GM18907 (cell line): ENCODE measurements around the gene EI24.
"Not testable (repeated sequence)": the region's sequence is repeated elsewhere in the genome, so short reads cannot be mapped to it uniquely, and the experiment has no call there.

Source experiments
- ATAC-seq: cut with Tn5 transposase; IDR thresholded peaks from one replicate; pipeline ENCODE4 v1.9.1; 2021; ENCODE audit warnings: mild to moderate bottlenecking, moderate library complexity; ENCODE audit not compliant: unreplicated experiment

Gene EI24

DNA sequence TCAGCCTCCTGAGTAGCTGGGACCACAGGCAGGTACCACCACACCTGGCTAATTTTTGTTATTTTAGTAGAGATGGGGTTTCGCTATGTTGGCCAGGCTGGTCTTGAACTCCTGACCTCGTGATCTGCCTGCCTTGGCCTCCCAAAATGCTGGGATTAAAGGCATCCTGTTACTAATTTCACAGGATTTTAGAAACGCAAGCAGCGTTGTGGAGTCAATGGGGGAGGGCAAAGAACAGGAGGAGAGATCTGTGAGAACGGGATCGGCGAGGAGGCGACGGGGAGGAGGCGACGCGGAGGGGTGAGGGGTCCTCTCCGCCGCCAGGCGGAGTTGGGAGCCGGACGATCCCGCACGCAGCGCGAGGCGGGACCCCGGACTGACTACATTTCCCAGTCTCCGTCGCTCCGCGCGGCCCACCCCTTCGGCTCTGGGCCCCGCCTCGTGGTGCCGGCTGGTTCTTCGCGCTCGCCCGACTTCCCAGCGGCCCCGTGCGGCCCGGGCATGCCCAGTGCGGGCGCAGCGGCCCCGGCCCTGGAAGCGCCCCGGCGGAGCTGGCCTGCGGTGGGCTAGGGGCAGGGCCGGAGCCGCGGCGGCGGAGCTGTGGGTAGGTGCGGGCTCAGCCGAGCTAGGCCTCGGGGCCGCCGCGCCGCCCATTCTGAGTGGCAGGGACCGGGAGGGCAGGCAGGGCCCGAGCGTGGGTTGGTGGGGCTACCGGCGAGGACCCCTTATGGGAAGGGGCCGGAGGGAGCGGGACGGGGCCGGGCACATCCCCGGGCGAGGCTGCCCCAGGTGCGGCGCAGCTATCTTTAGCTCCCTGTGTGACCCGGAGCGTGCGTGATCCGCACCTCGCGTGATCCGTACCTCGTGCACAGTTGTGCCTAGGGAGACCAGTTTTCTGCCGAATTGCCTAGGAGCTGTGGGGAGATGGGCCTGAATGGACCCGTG, at the start of gene EI24:
Gene EI24 (plus strand): TSS at position 508 of the 945 bp plus-strand sequence. CDS start 3,051 bp downstream, outside the sequence.
- peak; percentile 96 for ATAC-seq

DNA sequence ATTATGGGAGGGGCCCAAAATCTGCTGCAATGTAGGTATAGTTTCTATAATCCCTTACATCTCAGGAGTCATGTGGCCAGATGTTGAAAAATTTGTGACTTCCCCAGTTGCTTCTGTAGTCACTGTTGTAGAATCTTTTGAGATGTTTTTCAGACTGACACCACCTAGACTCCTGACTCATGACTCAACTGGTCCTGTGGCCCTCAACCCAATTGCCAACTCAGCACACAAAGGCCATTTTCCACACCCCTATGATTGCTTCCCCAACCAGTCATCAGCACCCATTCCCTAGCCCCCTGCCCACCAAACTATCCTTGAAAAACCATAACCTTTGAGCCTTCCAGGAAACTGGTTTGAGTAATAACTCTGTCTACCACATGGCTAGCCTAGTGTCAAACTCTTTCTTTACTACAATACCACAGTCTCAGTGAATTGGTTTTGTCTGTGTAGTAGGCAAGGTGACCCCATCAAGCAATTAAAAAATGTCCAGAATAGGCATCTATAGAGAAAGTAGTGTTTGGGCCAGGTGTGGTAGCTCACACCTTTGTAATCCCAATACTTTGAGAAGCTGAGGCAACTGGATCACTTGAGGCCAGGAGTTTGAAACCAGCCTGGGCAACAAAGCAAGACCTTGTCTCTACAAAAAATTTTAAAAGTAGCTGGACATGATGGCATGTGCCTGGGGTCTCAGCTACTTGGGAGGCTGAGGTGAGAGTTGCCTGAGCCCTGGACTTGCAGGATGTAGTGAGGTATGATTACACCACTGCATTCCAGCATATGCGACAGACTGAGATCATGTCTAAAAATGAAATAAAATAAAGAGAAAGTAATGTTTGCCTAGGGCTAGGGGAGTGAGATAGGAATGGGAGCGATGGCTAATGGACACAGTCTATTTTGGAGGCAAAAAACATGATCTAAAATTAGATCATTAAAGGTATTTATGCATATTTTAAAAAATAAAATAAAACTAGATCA, 49.1 kb upstream of the EI24 start:
- ATAC-seq = no peak

DNA sequence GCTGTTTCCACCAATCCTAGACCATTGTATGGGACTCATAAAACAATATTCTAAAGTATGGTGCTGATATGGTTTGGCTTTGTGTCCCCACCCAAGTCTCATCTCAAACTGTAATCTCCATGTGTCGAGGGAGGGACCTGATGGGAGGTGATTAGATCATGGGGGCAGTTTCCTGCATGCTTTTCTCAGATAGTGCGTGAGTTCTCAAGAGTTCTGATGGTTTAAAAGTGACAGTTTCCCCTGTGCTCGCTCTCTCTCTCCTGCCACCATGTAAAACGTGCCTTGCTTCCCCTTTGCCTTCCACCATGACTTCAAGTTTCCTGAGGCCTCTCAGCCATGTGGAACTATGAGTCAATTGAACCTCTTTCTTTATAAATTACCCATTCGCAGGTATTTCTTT, 44.0 kb upstream of the EI24 start:
- no peak for ATAC-seq

DNA sequence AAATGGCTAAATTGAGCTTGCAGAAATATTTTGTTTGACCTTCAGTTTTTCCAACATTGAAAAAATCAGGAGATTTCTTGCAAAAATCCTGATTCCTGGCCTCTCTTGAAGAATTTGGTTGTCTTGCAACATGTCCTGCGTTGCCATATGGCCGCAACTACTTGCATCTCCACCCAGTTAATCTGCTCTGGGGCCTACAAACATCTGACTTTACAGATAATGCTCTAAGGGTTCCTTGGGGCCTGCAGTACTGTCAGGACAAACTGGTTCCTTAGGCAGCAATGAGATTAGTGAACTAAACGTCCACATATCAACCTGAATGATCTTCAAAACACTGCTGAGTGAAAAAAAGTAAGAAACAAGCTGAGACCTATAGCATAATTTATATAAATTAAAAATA, 36.6 kb upstream of the EI24 start:
- no peak for ATAC-seq

DNA sequence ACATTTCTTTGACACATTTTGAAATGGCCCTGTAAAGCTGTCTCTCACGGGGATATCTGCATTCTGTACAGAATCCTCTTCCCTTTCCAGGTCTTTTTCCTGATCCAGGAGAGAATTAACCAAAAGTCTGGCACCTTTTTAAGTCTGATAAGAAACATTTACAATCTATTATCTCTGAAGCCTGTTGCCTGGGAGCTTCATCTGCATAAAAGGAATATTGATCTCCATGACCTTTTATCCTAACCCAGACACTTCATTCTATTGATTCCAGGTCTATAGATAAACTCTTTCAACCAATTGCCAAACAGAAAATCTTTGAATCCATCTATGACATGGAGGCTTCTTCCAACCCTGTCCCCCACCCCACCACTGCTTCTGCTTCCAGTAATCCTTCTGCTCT, 33.7 kb upstream of the EI24 start:
- no peak for ATAC-seq

DNA sequence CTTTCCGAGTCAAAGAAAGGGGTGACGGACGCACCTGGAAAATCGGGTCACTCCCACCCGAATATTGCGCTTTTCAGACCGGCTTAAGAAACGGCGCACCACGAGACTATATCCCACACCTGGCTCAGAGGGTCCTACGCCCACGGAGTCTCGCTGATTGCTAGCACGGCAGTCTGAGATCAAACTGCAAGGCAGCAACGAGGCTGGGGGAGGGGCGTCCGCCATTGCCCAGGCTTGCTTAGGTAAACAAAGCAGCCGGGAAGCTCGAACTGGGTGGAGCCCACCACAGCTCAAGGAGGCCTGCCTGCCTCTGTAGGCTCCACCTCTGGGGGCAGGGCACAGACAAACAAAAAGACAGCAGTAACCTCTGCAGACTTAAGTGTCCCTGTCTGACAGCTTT, 32.4 kb upstream of the EI24 start:
- ATAC-seq = not testable (repeated sequence)

DNA sequence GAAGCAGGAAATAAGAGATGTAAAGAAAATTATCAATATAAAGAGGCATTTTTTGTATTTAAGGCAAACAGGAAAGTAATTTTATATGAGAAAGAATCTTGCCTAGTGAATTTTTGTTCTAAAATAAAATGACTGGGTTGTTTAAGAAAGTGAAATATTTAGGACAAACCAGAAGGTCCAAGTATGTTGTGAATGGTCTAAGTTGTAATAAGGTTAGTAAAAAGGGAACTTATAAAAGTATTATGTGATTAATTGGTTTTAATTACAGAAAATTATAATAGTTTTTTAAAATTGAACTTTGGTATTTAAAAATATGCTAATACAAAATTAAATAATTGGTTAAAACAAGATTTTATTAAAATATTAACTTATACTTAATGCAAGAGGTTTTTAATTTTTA, 26.6 kb upstream of the EI24 start:
- no peak for ATAC-seq

DNA sequence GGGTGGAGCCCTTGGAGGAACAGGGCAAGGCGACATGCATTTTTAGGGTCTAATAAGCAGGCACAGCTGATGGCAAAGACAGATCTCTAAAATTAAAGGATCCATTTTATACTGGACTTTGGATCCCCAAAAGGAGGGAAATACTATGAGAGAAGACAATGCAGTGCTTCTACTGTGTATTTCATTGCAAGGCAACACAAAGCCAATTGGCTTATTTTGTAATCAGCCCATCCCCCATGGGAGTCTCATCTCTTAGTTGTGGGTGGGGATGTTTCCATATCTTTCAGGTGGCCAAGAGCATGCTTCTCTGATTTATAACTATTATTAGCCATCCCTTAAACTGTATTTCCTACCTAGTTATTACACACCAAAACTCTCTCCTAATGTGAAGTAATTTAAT, 18.5 kb upstream of the EI24 start:
- no peak for ATAC-seq

DNA sequence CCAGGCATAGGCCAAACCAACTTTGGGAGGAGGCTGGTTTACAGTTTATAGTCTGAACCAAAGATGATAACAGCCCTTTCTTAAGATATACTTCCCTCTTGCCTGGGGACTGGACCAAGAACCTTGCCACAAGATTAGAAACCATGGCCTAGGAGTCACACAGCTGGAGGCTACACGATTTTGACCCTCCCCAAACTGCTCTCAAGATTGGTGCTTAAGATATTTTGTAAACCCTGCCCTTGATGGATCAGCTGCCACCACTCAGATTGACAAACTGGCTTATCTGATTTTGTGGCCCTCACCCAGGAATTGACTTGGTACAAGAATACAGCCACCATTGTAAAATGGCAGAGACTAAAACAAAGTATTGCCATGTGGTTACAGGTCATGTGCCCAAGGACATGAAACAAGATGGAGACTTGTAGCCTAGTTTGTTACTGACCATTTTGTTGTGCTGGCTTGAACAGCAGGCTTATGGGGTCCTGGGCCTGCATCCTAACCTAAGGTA, 17.4 kb upstream of the EI24 start:
- ATAC-seq = no peak

DNA sequence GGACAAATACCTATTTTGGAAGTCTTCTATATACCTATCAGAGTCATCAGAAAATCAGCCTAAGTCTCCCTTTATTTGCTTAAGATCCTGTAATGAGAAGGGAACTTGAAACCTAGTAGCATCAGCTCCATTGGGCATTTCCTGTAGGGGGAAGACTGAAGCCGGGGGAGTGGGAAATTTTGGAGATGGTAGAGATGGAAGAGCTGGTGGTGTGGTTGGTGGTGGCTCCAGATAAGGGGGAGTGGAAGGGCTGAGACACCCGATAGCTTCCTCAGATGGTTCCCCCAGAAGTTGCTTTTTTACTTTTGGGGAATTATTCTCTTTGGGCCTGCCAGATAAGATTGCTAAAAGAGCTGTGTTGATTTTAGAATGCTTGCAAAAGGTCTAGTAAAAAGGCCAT, 16.4 kb upstream of the EI24 start:
- ATAC-seq = no peak

DNA sequence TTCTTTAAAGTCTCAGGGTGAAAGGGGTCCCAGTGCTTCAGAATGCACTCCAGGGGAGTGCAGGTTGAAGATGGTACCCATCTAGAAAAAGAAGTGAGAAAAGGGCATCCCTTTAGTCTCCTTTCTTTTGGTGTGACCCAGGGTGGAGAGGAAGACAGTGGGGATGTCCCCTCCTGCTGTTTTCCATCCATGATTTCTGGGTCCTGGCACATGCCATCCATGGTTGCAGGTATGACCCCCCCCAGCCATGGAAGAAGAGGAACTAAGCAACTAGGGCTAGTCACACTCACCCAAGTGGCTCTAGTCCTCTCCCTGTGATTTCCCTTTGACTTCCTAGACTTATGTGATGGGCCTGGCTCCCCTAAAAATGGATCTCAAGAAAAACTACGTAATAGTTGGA, 15.9 kb upstream of the EI24 start:
- no peak for ATAC-seq

DNA sequence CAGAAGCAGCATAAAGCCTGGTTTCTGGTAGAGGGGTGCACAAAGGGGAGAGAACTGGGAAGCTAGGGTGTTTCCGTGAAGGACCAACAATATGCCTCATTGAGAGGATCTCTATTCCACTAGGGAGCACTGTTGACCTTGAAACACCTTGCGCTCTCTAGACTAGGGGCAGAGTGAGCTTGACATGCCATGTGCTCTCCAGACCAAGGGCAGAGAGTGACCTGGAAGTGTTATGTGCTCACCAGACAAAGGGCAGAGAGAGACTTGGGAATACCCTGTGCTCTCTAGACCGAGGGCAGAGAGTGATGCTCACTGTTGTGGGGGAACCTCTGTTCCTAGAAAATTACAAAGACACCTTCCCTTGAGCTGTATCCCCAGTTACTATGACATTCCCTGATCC, 15.2 kb upstream of the EI24 start:
- no peak for ATAC-seq

DNA sequence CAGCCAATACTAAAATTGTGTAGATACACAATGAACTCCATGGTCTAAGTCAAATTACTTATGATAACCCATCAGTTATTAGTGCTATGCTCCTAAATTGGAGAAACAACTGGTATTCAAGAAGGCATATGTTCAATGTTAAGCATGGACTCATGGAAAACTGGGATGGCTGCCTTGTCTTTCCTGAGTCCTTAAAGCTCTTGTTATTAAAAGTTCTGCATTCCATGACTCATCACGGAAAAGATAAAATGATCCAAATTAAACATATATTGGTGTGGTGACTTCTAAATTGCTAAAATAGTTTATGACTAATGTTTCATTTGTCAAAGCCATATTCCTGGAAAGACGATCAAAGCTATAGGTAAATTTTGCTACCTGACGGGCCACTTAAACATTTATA, 9.4 kb upstream of the EI24 start:
- ATAC-seq = no peak

DNA sequence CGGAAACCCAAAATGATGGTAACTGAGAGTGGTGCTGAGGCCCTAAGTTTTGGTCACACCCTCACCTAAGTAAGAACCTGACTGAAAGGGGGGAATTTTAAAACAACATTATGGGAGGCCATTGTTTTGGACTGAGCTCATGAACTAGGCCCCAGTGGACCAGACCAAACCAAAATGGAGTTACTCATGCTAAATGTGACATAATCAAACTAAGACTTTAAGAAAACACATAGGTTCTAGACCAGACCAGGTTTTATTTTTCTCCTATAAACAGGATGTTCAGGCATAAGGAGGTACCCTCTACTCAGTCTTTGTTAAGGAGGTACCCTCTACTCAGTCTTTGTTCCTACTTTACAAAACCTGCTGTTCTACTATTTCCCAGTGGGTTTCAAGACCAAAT, 7.4 kb upstream of the EI24 start:
- no peak for ATAC-seq

DNA sequence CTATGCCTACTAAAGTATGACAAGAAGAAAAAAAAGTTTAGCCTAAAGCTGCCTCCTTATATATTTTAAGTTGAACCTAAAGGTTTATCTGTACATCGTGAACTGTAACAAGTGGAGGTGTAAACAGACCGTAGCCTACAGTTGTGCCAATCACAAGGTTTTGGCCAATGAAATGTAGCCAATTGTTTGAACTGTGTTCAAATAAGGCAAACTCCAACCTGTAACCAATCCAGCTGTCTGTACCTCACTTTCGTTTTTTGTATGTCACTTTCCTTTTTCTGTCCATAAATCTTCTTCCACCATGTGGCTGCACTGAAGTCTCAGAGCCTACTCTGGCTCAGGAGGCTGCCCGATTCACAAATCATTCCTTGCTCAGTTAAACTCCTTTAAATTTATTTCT, 6.8 kb upstream of the EI24 start:
- no peak for ATAC-seq

DNA sequence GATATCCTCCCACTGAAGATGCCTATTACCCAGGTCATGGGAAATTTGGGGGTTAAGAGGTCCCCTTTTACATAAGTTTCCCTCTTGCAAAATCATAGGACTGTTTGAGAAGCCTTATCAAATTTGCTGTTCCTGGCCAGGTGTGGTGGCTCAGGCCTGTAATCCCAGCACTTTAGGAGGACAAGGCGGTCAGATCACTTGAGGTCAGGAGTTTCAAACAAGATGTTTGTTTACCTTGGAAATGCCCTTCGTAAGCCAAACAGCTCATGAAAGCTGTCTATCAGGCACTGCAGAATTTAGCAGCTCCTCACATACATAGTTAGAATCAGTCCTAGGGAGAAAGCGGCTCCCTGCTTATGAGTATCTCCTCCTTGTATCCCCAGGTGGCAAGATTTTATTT, 4.9 kb upstream of the EI24 start:
- ATAC-seq = no peak

DNA sequence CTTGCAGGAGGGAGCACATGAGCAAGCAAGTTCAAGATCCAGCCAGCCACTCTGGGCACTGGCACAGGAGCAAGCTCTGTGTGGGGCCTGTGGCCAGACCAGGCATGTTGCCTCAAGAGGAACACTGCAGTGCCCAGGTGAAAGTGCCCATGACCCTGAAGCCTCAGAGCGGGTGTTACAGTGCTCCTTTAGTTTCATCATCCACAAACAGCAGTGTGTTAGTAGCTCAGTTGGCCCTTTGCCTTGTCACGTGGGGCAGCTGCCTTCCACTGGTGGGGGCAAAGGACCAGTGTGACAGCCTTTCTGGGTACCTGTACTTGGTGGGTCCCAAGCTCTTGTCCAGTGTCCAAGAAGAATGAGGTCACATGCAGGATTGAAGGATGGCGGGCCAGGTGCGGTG, 3.0 kb upstream of the EI24 start:
- no peak for ATAC-seq

DNA sequence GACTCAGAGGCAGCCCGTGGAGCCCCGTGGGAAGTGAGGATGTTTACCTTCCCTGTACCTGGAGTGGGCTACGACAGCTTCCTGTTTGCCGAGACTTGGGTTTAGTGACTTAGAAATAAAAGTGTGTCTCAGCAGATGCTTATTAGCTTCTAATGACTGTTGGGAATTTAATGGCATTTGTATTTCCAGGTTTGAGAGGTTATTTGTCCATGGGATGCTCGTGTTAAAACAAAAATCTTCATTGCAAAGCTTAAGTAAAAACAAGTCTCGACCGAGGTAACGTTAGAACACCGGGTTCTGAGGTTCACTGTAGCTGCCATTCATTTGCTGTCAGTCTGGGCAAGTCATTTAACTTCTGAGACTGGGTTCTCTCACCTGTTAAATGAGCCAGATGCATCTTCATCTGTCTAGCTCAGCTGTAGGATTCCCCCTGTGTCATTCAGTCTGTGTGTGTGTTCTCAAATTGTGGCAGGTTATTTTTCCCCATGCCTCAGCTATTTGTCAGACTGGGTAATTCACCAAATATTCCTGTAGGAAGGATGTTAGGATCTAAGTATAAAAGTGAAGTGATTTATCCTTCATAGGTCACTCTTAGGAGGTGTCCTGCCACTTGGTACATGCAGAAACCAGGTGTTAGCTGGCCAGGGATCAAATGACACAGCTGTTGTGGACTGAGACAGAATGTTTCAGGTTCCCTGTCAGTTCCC, 791 bp downstream of the EI24 start:
- ATAC-seq = peak; percentile 37

DNA sequence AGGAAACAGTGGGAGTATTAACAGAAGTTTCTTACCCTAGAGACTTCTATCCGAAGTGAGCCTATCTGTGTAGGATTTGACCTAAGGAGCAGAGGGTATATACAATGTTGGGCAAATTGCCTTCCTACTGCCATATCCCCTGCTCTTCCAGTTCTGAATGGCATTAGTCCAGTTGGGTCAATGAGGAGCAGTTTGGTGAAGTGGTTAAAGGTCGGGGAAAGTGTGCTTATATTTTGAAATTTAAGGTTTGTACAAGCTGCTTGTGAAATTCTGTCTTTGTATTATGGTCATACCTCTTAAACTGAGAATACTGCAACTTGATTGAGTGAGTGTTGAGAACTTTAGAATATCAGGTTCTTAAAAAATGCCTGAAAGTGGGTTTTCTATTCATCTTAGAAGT, 1.7 kb downstream of the EI24 start:
- no peak for ATAC-seq

DNA sequence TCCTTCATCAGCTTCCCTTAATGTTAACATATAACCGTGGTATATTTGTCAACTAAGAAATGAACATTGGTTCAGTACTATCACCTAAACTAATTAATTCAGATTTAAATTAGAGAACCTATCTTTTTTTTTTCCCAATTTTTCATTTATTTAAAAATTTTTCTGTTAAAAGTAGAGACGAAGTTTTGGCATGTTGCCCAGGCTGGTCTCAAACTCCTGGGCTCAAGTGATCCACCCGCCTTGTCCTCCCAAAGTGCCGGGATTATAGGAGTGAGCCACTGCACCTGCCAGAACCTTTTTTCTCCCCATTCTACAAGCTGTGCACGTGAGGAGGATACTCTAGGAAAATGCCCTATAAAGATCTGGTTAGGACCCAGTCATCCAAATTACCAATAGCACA, 3.6 kb downstream of the EI24 start:
- no peak for ATAC-seq

DNA sequence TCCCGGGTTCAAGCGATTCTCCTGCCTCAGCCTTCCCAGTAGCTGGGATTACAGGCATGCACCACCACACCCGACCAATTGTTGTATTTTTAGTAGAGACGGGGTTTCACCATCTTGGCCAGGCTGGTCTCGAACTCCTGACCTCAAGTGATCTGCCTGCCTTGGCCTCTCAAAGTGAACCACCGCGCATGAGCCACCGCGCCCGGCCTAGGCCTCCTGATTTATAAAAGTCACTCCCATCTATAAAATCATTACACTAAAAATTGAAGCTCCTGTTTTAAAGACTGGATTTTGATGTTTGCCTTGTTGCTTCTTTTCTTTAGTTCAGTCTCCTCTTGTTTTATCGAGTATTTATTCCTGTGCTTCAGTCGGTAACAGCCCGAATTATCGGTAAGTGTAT, 7.9 kb downstream of the EI24 start:
- ATAC-seq = not testable (repeated sequence)
